Upper lobe of left lung (tissue), 6 donors: Measurements from ENCODE around the gene SYNPR. TPM values are rescaled to one million over a fixed set of nuclear protein-coding genes. Genes with fewer than 3 reads are reported as not detected.

Experiments used
- ATAC-seq, 2 donors: fragments of 200-7000 bp; cut with Tn5 transposase; one replicate each; pipeline ENCODE4 v1.9.1; 2022; ENCODE audit warnings: mild to moderate bottlenecking in 2 of 2, moderate library complexity in 2 of 2; ENCODE audit not compliant: low FRiP score in 2 of 2
- DNase-seq, 2 donors: peaks; one replicate each; pipeline ENCODE4 v3.0.0-alpha.2; 2019 to 2020
- H3K27ac ChIP-seq, 4 donors: fragments of 200-600 bp; sonication (generic); one replicate each; pipeline ENCODE4 v1.5.1; 2016 to 2019
- H3K27me3 ChIP-seq, 4 donors: fragments of 200-600 bp; sonication (generic); one replicate each; pipeline ENCODE4 v1.5.1; 2017 to 2019
- H3K36me3 ChIP-seq, 4 donors: fragments of 200-600 bp; sonication (generic); one replicate each; pipeline ENCODE4 v1.5.1; 2016 to 2019
- H3K4me1 ChIP-seq, 4 donors: fragments of 200-600 bp; sonication (generic); one replicate each; pipeline ENCODE4 v1.5.1; 2018 to 2019
- H3K4me3 ChIP-seq, 4 donors: fragments of 200-600 bp; sonication (generic); one replicate each; pipeline ENCODE4 v1.5.1; 2017 to 2019; ENCODE audit warnings: mild to moderate bottlenecking in 2 of 4, moderate library complexity in 1 of 4
- H3K9me3 ChIP-seq, 4 donors: fragments of 200-600 bp; sonication (generic); one replicate each; pipeline ENCODE4 v1.5.1; 2018 to 2019
- EP300 ChIP-seq, 4 donors: sonication (generic); formaldehyde crosslinking; IDR thresholded peaks; one replicate each; pipeline ENCODE4 v1.5.1; 2017; ENCODE audit warnings: antibody characterized with exemption in 4 of 4, control low read depth in 2 of 4
- POLR2A ChIP-seq, 4 donors: fragments of 450-650 bp; IDR thresholded peaks; one replicate each; pipeline ENCODE4 v1.5.1; 2016 to 2017; ENCODE audit warnings: antibody characterized with exemption in 4 of 4, mild to moderate bottlenecking in 2 of 4
- POLR2AphosphoS5 ChIP-seq, 2 donors: sonication (generic); formaldehyde crosslinking; IDR thresholded peaks; one replicate each; pipeline ENCODE4 v1.5.1; 2017; ENCODE audit warnings: antibody characterized with exemption in 2 of 2
- WGBS, 2 donors: methylation state at CpG; one replicate each; pipeline ENCODE4 v1.1.5; 2017 to 2018; 5-methylcytosine and 5-hydroxymethylcytosine counted together
- total RNA-seq, 6 donors: library from RNA; depleted of rRNA in 4 of 6; stranded (reverse); fragments of >200 nt in 4 of 6; gene quantifications; one replicate each; pipeline versions ENCODE4 v1.1.0 to v1.2.1, GENCODE V29; 2016 to 2021
- TF ChIP-seq, protein P1 (sequence below), 6 experiments: fragments of 450-650 bp in 4 of 6; fragments of 200-600 bp in 2 of 6; sonication (generic) in 2 of 6; IDR thresholded peaks; one replicate each; pipeline ENCODE4 v1.5.1; 2016 to 2019; ENCODE audit warnings: antibody characterized with exemption in 6 of 6
- donor health status: DM: no; HTN: no; CAD: no; lungs with moderate emphysema.
- donor health status: DM: no; HTN: yes; CAD: no; lungs with severe emphysema.

SYNPR gene
- total RNA-seq, 6 donors from 2014 or later: not detected

- WGBS, 2 donors: 67 to 75% methylated on average over 4 of the region's 4 CpGs
- no peaks in the 10 kb centered on the region for H3K9me3 ChIP-seq
- TF ChIP-seq POLR2A (IDR thresholded peaks at IDR 0.05) (no peak), EP300 (IDR thresholded peaks at IDR 0.05) (no peak), POLR2AphosphoS5 (IDR thresholded peaks at IDR 0.05) (no peak)
- TF ChIP-seq, protein P1, sequence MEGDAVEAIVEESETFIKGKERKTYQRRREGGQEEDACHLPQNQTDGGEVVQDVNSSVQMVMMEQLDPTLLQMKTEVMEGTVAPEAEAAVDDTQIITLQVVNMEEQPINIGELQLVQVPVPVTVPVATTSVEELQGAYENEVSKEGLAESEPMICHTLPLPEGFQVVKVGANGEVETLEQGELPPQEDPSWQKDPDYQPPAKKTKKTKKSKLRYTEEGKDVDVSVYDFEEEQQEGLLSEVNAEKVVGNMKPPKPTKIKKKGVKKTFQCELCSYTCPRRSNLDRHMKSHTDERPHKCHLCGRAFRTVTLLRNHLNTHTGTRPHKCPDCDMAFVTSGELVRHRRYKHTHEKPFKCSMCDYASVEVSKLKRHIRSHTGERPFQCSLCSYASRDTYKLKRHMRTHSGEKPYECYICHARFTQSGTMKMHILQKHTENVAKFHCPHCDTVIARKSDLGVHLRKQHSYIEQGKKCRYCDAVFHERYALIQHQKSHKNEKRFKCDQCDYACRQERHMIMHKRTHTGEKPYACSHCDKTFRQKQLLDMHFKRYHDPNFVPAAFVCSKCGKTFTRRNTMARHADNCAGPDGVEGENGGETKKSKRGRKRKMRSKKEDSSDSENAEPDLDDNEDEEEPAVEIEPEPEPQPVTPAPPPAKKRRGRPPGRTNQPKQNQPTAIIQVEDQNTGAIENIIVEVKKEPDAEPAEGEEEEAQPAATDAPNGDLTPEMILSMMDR (IDR thresholded peaks at IDR 0.05): no peak
Measured at GRCh38 chr3:63617391-63617790, 339.3 kb downstream of the SYNPR start.

DNA sequence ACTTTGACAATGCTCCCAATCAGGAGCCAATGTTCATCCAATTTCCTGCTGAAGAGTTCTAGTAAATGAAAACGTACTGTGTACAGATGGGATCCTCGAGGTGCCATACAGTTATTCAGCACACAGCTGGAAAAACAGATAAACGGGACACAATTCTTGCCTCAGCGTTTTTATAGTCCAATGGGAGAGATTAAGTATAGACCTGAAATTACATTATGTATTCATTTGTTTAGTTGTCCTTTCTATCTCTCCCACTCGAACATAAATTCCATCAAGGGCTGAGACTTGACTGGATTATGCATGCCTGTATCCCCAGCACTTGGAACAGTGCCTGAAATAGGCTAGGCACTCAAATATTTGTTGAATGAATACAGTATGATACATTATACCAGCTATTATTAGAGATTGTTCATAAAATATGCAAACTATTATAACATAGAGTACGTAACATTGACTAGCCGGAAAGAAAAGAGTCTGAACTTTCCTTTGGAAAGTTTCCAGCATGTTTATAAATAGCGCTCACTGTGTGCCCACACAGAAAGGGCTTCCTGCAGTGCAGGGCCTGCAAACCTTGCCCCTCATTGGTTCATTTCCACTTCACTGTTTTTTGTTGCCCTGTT, 346.9 kb downstream of the SYNPR start:
- WGBS, 2 donors: 31 to 36% methylated on average over 8 of the region's 8 CpGs
- H3K4me3 ChIP-seq: no peak overlapping the region
- peaks cover 0 to 7% (median 5%) of the 10 kb centered on the region in 4 donors for H3K4me1 ChIP-seq
- no peak overlapping the region for H3K27ac ChIP-seq
- no peak for TF ChIP-seq POLR2A (IDR thresholded peaks at IDR 0.05)
- no peak for TF ChIP-seq POLR2AphosphoS5 (IDR thresholded peaks at IDR 0.05)
- TF ChIP-seq, protein P1 (IDR thresholded peaks at IDR 0.05): no peak
- no peak for TF ChIP-seq EP300 (IDR thresholded peaks at IDR 0.05)
- no peak for DNase-seq
- no peaks in the 10 kb centered on the region for H3K36me3 ChIP-seq
- no peaks in the 10 kb centered on the region for H3K27me3 ChIP-seq
- peak in 1 of 2 donors; percentile 39 for ATAC-seq
- H3K9me3 ChIP-seq: no peaks in the 10 kb centered on the region

More at GRCh38 chr3:63617391-63617790, 339.3 kb downstream of the SYNPR start:
- no peak overlapping the region for H3K4me3 ChIP-seq
- ATAC-seq: no peak
- no peaks in the 10 kb centered on the region for H3K27me3 ChIP-seq
- H3K4me1 ChIP-seq: no peaks in the 10 kb centered on the region
- no peak for DNase-seq
- no peaks in the 10 kb centered on the region for H3K36me3 ChIP-seq
- no peak overlapping the region for H3K27ac ChIP-seq

DNA sequence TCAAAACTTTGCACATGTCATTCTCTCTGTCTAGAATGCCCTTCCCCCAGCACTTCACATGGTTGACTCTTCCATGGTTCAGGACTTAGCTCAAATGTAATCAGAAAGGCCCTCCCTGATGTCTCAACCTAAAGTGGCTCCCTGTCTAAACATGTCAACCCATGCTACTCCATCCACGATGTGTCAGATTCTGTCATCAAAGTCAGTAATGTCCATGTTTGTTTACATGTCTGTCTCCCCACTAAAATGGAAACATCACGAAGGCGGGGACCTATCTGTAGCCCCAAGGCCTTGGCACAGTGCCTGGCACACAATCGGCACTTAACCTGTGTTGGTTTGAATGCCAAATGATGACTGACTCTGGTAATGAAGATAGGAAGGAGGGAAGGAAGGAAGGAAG, 353.6 kb downstream of the SYNPR start:
- 72 to 74% methylated on average over 4 of the region's 4 CpGs for WGBS, 2 donors
- no peak for ATAC-seq
- TF ChIP-seq POLR2A (IDR thresholded peaks at IDR 0.05) (no peak), POLR2AphosphoS5 (IDR thresholded peaks at IDR 0.05) (no peak), EP300 (IDR thresholded peaks at IDR 0.05) (no peak)
- TF ChIP-seq, protein P1 (IDR thresholded peaks at IDR 0.05): no peak

GRCh38 chr3:63635186-63635585, 357.1 kb downstream of the SYNPR start:
- H3K36me3 ChIP-seq: no peaks in the 10 kb centered on the region
- no peaks in the 10 kb centered on the region for H3K9me3 ChIP-seq
- DNase-seq: no peak
- H3K4me3 ChIP-seq: no peak overlapping the region
- TF ChIP-seq POLR2AphosphoS5 (IDR thresholded peaks at IDR 0.05) (no peak), EP300 (IDR thresholded peaks at IDR 0.05) (no peak), POLR2A (IDR thresholded peaks at IDR 0.05) (no peak)
- TF ChIP-seq, protein P1 (IDR thresholded peaks at IDR 0.05): no peak
- ATAC-seq: no peak
- 88 to 90% methylated on average over 3 of the region's 3 CpGs for WGBS, 2 donors
- H3K27me3 ChIP-seq: no peaks in the 10 kb centered on the region
- H3K4me1 ChIP-seq: no peaks in the 10 kb centered on the region
- H3K27ac ChIP-seq: no peak overlapping the region

More for the DNA sequence above, 353.6 kb downstream of the SYNPR start:
- DNase-seq: no peak
- no peaks in the 10 kb centered on the region for H3K36me3 ChIP-seq
- no peaks in the 10 kb centered on the region for H3K9me3 ChIP-seq
- H3K27ac ChIP-seq: no peak overlapping the region
- H3K27me3 ChIP-seq: no peaks in the 10 kb centered on the region
- H3K4me3 ChIP-seq: no peak overlapping the region
- no peaks in the 10 kb centered on the region for H3K4me1 ChIP-seq

- DNase-seq (no peak), ATAC-seq (no peak)
- Histone ChIP-seq H3K4me3 (no peak overlapping the region), H3K9me3 (no peaks in the 10 kb centered on the region), H3K27ac (no peak overlapping the region), H3K36me3 (no peaks in the 10 kb centered on the region), H3K4me1 (no peaks in the 10 kb centered on the region), H3K27me3 (no peaks in the 10 kb centered on the region)
- WGBS, 2 donors: 95 to 96% methylated on average over 2 of the region's 2 CpGs
- TF ChIP-seq, protein P1 (IDR thresholded peaks at IDR 0.05): no peak
- no peak for TF ChIP-seq POLR2A (IDR thresholded peaks at IDR 0.05)
- no peak for TF ChIP-seq EP300 (IDR thresholded peaks at IDR 0.05)
- no peak for TF ChIP-seq POLR2AphosphoS5 (IDR thresholded peaks at IDR 0.05)
Measured at GRCh38 chr3:63639806-63640205, 361.7 kb downstream of the SYNPR start.
